Measurements from ENCODE around the gene LRRFIP1.
A peak's percentile ranks its signal among the peaks of the same experiment; 100 is the strongest.

The LRRFIP1 gene

DNA sequence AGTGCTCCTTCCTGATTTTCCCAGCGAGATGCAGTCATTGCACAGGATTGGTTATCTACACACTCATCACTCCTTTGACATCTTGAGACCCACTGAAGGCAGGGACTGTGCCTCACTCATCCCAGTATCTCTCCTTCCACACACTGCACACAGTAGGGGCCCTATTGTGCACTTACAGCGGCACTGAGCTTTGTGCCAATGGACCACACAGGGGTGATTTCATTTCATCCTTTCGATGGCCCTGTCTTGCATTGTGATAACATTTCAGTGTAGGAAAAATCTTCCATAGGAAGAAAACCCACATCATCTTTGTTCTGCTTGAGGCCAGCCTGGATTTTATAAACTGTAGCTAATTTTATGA, 11.0 kb upstream of the LRRFIP1 start:
- TF ChIP-seq, protein P1, sequence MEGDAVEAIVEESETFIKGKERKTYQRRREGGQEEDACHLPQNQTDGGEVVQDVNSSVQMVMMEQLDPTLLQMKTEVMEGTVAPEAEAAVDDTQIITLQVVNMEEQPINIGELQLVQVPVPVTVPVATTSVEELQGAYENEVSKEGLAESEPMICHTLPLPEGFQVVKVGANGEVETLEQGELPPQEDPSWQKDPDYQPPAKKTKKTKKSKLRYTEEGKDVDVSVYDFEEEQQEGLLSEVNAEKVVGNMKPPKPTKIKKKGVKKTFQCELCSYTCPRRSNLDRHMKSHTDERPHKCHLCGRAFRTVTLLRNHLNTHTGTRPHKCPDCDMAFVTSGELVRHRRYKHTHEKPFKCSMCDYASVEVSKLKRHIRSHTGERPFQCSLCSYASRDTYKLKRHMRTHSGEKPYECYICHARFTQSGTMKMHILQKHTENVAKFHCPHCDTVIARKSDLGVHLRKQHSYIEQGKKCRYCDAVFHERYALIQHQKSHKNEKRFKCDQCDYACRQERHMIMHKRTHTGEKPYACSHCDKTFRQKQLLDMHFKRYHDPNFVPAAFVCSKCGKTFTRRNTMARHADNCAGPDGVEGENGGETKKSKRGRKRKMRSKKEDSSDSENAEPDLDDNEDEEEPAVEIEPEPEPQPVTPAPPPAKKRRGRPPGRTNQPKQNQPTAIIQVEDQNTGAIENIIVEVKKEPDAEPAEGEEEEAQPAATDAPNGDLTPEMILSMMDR (IDR thresholded peaks at IDR 0.05; ENCODE audit: borderline replicate concordance, insufficient read depth, low read depth, low read length), result no peak
- H3K4me3 ChIP-seq (ENCODE audit: low read depth, low read length), result no peak overlapping the region

DNA sequence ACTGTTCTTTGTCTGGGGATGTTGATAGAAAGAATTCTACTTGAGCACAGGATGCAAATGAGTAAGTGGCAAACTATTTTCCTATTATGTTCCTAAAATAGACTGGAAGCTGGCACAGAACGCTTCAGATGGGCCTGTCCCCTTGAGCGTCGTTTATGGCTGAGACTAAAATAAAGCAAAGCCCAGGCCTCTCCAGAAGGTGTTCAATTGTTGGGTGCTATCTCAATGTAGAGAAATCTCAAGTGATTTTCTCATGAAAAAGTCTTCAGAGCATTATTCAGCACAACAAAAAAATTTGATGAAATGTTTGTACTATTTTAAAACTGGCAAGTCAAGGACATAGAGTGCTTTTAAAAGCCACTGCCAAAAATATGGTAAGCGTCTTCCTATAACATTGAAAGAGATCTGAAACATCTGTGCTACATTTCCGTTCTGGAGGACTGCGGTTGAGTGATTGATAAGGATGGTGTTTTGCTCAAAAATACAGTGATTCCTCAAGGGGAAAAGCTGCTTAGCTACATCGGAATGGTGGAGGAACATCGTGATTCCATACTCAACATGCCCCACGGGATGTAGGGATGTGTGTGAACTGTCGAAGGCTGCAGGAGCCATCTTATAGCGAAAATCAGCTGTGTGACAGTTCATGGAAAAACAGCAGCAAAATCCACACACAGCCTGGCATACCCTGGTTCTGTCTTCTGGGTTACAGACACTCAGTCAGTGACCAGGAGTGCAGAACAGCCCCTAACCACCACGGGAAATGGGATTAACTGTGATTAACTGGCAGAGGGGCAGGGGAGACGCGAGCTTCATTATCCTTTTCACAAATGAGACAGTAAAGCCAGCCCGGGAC, 10.4 kb upstream of the LRRFIP1 start:
- no peak overlapping the region for H3K4me3 ChIP-seq (ENCODE audit: low read depth, low read length)

DNA sequence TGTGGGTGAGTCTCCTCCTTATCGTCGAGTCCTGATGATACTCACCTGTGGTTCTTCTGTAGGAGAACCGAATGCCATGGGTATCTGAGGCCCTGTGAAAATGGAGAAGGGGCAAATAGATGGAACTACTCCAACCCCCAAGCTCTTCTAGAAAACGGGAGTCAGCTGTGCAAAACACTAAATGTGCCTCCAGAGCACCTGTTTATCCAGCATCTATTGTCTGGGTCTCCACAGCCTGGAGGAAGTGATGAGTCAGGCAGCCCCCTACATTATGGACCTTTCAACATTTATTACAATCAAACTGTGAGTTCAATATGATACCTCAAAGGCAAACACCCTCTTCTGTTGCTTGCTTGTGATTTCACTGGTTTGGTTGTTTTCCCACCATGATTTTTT, 9.8 kb upstream of the LRRFIP1 start:
- H3K4me3 ChIP-seq (ENCODE audit: low read depth, low read length), result no peak overlapping the region
- TF ChIP-seq, protein P1 (IDR thresholded peaks at IDR 0.05; ENCODE audit: borderline replicate concordance, insufficient read depth, low read depth, low read length), result no peak

More for the DNA sequence above, 10.4 kb upstream of the LRRFIP1 start:
- TF ChIP-seq, protein P1 (IDR thresholded peaks at IDR 0.05; ENCODE audit: borderline replicate concordance, insufficient read depth, low read depth, low read length), result no peak

DNA sequence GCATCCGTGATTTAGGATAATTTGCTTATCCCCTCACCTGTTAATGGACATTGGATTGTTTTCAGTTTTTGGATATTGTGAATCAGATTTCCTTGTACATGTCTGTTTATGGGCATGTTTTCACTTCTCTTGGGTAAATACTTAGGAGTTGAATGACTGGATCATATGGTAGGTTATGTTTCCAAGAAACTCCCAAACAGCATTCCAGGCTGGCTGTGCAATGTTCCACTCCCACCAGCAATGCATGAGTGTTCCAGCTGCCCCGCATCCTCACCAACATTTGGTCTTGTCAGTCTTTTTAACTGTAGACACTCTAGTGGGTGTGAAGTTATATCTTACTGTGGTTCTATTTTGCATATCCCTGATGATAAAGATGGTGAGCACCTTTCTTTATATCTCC, 8.9 kb upstream of the LRRFIP1 start:
- no peak overlapping the region for H3K4me3 ChIP-seq (ENCODE audit: low read depth, low read length)

DNA sequence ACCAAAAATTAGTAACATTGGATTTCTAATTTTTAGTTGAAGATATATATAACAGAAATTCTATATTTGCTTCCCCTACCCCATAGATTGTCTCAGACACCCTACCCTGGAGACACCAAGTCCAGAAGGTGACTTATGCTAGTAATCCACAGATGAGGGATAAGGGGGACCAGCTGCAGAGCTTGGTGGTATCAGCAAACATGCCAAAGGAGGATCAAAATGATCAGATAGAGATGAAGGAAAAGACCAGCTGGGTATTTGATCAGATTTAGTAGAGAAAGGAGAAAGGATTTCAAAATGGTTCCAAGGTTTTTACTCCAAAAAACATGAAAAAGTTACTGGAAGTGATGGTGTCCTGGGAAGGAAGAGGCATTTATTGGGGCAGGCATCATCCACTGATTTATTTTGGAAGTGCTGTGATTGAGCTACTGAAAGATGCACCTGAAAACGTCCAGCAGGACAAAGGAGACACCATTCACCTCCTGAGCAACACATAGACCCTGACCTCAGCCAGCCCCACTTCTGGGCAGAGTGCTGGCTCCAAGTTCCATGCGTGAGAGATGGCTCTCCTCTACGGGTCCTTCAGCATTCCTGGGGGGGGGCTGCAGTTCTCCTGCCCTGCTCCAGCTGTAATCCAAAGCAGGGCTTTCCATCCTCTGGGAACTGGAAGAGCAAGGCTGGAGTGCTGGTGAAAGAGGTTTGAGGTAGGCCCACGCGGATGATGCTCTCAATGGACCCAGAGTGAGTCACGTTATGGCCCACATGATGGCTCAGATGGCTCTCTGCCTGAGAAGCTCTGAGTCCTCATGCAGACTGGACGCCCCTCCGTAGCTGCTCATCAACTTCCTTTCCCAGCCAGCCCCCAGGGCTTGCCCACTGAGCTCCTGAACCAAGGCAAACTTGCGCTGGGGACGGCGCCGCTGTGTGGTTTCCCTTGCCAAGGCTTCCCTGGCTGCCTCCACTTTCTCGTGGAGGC, 3.7 kb upstream of the LRRFIP1 start:
- TF ChIP-seq, protein P1 (IDR thresholded peaks at IDR 0.05; ENCODE audit: borderline replicate concordance, insufficient read depth, low read depth, low read length), result no peak
- H3K4me3 ChIP-seq (ENCODE audit: low read depth, low read length), result no peak overlapping the region

More for the DNA sequence above, 8.9 kb upstream of the LRRFIP1 start:
- TF ChIP-seq, protein P1 (IDR thresholded peaks at IDR 0.05; ENCODE audit: borderline replicate concordance, insufficient read depth, low read depth, low read length), result no peak

DNA sequence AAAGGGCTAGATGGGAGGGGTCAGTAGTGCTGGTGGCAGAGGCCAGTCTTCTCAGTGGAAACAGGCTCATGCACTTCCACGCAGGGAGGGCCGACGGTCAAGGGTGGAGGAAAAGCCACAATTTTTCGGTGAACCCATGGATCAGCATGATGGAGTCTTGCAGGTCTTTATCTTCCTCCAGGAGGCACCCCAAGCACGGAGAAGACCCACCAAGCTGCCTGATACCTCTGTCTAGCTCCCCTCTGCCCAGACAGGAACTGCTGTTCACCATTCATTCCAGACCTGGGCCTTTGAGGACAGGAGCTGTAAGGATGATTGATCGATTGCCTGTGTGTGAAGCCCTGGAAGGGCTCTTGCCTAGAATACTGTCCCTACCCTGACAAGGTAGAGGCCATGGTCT, 2.8 kb upstream of the LRRFIP1 start:
- TF ChIP-seq, protein P1 (IDR thresholded peaks at IDR 0.05; ENCODE audit: borderline replicate concordance, insufficient read depth, low read depth, low read length), result peak; percentile 45
- H3K4me3 ChIP-seq (ENCODE audit: low read depth, low read length), result no peak overlapping the region

All from GM12875 (cell line).